ENCODE results near the gene NMNAT2. TPM values are rescaled to one million over a fixed set of nuclear protein-coding genes. Genes with fewer than 3 reads are reported as not detected.

NMNAT2 gene
- total RNA-seq, 4 donors from 2014 or later: 0.13 to 0.83 (median 0.66) TPM; not detected in 1

DNA sequence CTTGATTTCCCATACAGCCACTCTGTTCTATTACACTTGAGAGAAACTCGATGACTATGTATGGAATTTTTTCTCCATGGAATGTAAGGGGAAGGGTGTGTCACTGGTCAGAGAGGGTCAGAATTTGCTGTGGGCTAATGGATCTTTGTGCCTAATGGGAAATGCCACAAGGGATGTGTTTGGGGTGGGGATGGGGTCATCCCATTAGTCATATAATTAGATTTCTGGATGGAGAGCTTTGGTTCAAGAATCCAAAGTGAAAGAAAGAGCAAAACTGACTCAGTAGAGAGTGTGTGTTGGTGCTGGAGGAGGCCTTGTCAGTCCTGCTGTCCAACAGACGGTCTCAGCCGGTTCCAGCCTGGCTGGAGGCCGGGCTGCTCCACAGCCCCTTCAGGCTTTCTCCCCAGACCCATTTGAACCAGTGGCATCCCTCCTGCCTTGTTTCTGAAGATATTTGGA is 145.8 kb downstream of the NMNAT2 start:
- H3K27ac ChIP-seq: peak overlapping the region in 1 of 4 donors; percentile 13
- no peaks in the 10 kb centered on the region for H3K27me3 ChIP-seq
- H3K4me3 ChIP-seq: no peak overlapping the region
- H3K36me3 ChIP-seq: no peaks in the 10 kb centered on the region
- DNase-seq: peak in 1 of 3 donors; percentile 41
- no peaks in the 10 kb centered on the region for H3K9me3 ChIP-seq
- TF ChIP-seq POLR2A (IDR thresholded peaks at IDR 0.05): no peak
- TF ChIP-seq, protein P1, sequence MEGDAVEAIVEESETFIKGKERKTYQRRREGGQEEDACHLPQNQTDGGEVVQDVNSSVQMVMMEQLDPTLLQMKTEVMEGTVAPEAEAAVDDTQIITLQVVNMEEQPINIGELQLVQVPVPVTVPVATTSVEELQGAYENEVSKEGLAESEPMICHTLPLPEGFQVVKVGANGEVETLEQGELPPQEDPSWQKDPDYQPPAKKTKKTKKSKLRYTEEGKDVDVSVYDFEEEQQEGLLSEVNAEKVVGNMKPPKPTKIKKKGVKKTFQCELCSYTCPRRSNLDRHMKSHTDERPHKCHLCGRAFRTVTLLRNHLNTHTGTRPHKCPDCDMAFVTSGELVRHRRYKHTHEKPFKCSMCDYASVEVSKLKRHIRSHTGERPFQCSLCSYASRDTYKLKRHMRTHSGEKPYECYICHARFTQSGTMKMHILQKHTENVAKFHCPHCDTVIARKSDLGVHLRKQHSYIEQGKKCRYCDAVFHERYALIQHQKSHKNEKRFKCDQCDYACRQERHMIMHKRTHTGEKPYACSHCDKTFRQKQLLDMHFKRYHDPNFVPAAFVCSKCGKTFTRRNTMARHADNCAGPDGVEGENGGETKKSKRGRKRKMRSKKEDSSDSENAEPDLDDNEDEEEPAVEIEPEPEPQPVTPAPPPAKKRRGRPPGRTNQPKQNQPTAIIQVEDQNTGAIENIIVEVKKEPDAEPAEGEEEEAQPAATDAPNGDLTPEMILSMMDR (IDR thresholded peaks at IDR 0.05): no peak
- no peaks in the 10 kb centered on the region for H3K4me1 ChIP-seq

GRCh38 chr1:183270541-183271141 is 147.5 kb downstream of the NMNAT2 start:
- H3K4me3 ChIP-seq: no peak overlapping the region
- peak overlapping the region in 1 of 4 donors; percentile 7 for H3K27ac ChIP-seq
- H3K4me1 ChIP-seq: no peaks in the 10 kb centered on the region
- TF ChIP-seq, protein P1 (IDR thresholded peaks at IDR 0.05): no peak
- no peak for TF ChIP-seq POLR2A (IDR thresholded peaks at IDR 0.05)
- H3K27me3 ChIP-seq: no peaks in the 10 kb centered on the region
- peak in 1 of 3 donors; percentile 32 for DNase-seq
- no peaks in the 10 kb centered on the region for H3K36me3 ChIP-seq
- no peaks in the 10 kb centered on the region for H3K9me3 ChIP-seq

GRCh38 chr1:183267646-183268431 is 150.3 kb downstream of the NMNAT2 start:
- Histone ChIP-seq H3K36me3 (no peaks in the 10 kb centered on the region), H3K4me1 (no peaks in the 10 kb centered on the region), H3K27ac (no peak overlapping the region), H3K27me3 (no peaks in the 10 kb centered on the region), H3K4me3 (no peak overlapping the region), H3K9me3 (no peaks in the 10 kb centered on the region)
- no peak for TF ChIP-seq POLR2A (IDR thresholded peaks at IDR 0.05)
- TF ChIP-seq, protein P1 (IDR thresholded peaks at IDR 0.05): no peak
- DNase-seq: peak in 1 of 3 donors; percentile 47

- H3K27ac ChIP-seq: no peak overlapping the region
- H3K36me3 ChIP-seq: no peaks in the 10 kb centered on the region
- H3K4me1 ChIP-seq: no peaks in the 10 kb centered on the region
- no peak overlapping the region for H3K4me3 ChIP-seq
- H3K9me3 ChIP-seq: no peaks in the 10 kb centered on the region
- TF ChIP-seq POLR2A (IDR thresholded peaks at IDR 0.05): no peak
- TF ChIP-seq, protein P1 (IDR thresholded peaks at IDR 0.05): no peak
- DNase-seq: peak in 1 of 3 donors; percentile 3
- no peaks in the 10 kb centered on the region for H3K27me3 ChIP-seq
Observed at GRCh38 chr1:183263886-183264602, 154.1 kb downstream of the NMNAT2 start.

DNA sequence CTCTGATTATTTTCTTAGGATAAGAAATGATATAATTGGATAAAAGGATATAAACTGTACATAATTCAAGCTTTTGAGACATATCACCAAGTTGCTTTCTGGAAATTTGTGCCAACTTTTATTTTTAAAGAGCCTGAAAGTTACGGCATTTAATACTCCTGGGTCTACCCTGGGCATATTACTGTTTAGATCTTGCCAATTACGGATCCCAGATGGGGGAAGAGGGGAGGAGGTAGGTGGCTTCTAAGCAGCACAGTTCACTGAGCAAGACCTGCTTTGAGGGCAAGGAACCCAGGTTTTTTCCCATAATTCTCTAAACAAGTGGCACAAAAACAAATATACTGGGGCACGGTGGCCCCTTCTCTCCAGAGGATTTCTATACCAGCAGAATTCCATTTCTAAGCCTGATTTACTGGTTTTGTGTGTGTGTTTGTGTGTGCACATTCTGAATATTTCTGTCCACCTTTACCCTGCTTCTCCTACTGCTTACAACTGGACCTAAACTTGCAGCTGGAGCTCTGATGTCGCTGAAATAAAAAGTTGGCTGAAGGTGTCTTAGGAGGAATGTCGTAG is 155.5 kb downstream of the NMNAT2 start:
- H3K27me3 ChIP-seq: no peaks in the 10 kb centered on the region
- no peak overlapping the region for H3K27ac ChIP-seq
- TF ChIP-seq, protein P1 (IDR thresholded peaks at IDR 0.05): no peak
- TF ChIP-seq POLR2A (IDR thresholded peaks at IDR 0.05): no peak
- H3K4me1 ChIP-seq: no peaks in the 10 kb centered on the region
- H3K4me3 ChIP-seq: no peak overlapping the region
- H3K9me3 ChIP-seq: no peaks in the 10 kb centered on the region
- no peaks in the 10 kb centered on the region for H3K36me3 ChIP-seq
- DNase-seq: no peak

Measured in Peyer's patch (tissue), 4 donors.